Kasumi-1 (cell line): ENCODE measurements around the gene CDC42BPA.
"Not testable (repeated sequence)": the region's sequence is repeated elsewhere in the genome, so short reads cannot be mapped to it uniquely, and the experiment has no call there.

ENCODE experiments used
- DNase-seq, 2 experiments: peaks; one replicate each; lab custom pipeline; 2025; lab: John Stamatoyannopoulos, UW

The CDC42BPA gene

DNA sequence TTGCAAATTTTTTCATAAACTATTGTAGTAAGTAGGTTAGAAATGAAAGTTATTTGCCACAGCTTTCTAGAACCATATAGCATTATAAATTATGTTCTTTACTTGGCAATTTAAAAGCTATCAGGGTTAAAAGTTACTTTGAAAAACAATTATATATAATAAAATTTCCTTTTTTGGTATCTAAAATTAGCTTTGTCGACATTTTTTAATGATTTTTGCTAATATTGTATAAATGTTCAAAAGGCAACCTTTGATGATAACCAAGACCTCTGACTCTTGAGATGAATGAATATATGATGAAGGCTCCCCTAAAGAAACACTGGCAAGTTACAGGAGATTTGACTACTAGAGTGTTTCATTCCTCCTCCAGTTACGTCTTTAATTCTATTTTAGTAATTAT lies 121.2 kb downstream of the CDC42BPA start:
- no peak for DNase-seq

- DNase-seq: no peak
These were observed 126.1 kb downstream of the CDC42BPA start for GRCh38 chr1:227192163-227192562.

DNA sequence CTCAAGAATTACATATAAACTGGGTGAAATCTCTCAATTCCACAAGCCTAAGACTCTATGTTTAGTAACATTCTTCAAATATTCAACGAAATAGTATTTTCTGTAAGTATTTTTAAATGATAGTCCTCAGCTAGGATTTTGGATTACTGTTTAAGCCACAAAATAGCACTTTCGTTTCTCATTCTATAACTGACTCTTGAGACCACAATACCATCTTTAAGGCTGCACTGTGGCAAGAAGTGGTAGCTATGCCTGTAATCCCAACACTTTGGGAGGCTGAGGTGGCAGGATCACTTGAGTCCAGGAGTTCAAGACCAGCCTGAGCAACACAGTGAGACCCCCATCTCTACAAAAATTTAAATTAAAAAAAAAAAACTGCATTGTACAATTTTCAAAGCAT lies 126.7 kb downstream of the CDC42BPA start:
- DNase-seq: no peak

GRCh38 chr1:227190321-227190720 lies 128.0 kb downstream of the CDC42BPA start:
- DNase-seq: no peak

DNA sequence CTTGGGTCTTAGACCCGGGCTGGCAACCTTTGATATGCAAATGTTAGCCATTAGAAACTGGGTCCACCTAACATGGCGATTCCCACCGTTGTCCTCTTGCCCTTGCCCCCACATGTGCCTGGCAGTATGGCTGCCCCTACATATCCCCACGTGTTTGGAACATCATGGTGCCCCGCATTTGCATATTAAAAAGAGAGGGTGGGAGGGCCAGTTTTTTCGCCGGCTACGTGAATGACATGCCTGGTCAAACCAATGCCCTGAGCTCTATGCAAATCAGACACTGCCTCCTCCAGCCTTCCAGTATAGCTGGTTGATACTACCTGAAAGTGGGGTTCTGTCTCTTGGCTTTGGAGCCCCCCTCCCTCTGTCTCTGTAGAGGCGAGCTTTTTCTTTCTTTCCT lies 133.0 kb downstream of the CDC42BPA start:
- DNase-seq: no peak

DNA sequence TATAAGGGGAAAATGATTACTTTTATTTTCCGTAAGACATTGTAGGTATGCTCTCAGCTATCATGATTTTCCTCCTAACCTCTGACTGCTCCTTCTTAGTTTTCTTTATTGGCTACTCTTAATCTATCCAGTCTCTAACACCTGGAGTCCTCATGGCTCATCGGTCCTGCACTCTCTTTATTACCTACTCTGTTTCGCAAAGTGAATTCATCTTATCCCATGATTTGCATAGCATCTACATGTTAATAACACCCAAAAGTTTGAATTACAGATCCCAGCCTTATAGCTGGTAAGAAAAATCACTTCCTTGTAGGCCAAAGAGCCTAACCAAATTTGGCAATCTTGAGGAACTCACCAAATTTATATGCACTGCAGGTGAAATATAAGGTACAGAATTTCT lies 136.3 kb downstream of the CDC42BPA start:
- DNase-seq: no peak

GRCh38 chr1:227175611-227176010 lies 142.7 kb downstream of the CDC42BPA start:
- no peak for DNase-seq

- DNase-seq: no peak
These were observed 144.1 kb downstream of the CDC42BPA start for GRCh38 chr1:227174164-227174563.

DNA sequence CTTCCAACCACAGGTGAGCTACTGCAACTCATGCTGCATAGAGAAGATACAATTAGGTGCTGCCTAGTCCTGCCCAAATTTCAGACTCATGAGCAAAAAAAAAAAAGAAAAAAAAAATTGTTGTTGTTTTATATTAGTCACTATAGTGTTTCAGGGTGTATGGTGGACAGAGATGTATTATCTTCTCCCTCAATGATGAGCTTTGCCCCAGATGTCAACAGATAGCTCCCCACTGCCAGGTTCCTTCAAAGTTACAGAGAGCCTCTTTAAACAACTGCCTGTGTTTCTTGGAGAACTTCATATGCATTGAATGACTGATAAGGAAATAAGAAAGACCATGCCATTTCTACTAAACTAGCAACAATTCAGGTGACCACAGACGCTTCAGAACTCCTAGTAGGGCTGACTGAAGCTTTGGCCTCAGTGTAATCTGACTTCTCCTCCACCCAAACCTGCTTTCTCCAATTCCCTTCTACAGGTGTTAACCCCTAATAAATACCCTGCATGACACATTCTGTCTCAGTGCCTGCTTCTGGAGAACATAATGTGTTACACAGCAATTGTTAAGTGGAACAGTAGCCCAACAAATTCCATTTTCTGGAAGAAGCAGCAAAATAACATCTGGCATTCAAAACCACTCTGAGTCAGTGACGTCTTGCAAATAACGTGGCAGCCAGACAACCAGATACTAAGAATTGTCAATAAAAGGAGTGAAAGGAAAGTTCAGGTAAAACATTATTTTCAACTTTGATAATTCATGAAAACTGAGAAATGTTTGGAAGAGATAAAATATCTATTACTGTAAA lies 147.7 kb downstream of the CDC42BPA start:
- no peak for DNase-seq

DNA sequence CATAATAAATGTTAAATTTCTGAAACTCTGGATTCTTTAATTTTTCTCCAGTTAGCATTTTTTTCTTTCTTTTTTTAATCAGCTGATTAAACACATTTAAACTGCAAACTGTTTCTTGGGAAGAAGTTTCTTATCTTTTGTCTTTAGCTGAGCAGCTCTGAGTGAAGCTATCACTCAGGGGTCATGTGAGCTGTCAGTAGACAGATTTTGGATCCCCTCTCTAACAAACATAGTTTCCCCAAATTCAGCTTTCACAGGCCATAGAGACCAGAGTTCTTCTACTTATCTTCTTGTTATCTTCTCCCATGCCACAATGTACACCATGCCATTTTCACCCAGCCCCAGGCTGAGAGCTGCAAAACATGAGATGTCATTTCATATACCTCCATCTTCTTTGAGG lies 148.9 kb downstream of the CDC42BPA start:
- DNase-seq: no peak

GRCh38 chr1:227167276-227168101 lies 150.8 kb downstream of the CDC42BPA start:
- no peak for DNase-seq

- no peak for DNase-seq
These were observed 151.7 kb downstream of the CDC42BPA start for GRCh38 chr1:227166559-227166958.

GRCh38 chr1:227161470-227161869 lies 156.8 kb downstream of the CDC42BPA start:
- DNase-seq: no peak

DNA sequence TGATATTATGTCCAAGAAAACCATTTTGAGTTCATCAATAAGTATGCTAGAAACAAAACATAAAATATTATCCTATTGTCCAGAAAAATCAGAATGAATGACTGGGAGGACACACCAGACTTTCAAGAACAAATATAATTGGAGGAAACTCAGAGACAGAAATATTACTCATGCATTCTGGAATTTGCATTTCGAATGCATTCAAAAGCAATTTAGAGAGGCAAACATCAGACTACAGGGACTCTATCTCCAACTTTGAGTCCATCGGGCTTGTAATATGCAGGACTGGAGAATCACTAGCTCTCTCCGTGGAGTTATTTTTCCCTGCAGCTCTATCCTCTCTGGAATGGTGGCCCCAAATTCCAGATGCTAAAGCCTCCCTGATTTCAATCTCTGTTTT lies 161.8 kb downstream of the CDC42BPA start:
- DNase-seq: no peak

GRCh38 chr1:227155688-227156087 lies 162.6 kb downstream of the CDC42BPA start:
- no peak for DNase-seq

DNA sequence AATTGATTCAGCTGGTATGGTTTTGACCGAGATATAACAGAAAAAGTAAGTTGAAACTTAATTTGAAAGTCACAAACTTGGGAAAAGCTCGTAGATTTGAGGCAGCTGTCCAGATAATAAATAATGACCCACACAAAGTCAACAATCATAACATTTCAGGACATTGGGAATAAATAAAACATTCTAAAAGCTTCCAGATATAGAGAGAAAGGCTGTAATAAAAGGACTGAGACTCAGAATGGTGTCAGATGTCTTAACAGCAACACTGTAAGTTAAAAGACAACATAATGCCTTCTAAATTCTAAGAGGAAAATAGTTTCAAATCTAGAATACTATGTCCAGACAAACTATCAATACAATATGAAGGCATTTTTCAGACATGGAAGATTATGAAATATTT lies 163.3 kb downstream of the CDC42BPA start:
- no peak for DNase-seq

DNA sequence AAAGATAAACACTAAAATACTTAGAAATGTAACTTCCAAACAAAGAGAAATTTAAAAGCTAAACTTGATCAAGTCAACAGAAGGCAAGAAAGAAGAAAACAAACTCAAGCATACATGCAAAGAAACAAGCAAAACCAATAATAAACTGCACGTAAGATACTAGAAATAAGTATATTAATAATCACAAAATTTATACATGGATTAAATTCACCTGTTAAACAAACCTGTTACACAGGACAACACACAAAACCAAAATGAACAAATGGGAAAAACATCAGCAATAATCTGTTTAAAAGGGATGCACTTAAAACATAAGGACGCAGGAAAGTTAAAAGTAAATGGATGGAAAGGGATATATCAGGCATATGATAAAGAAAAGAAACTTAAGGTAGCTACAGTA lies 165.8 kb downstream of the CDC42BPA start:
- no peak for DNase-seq

DNA sequence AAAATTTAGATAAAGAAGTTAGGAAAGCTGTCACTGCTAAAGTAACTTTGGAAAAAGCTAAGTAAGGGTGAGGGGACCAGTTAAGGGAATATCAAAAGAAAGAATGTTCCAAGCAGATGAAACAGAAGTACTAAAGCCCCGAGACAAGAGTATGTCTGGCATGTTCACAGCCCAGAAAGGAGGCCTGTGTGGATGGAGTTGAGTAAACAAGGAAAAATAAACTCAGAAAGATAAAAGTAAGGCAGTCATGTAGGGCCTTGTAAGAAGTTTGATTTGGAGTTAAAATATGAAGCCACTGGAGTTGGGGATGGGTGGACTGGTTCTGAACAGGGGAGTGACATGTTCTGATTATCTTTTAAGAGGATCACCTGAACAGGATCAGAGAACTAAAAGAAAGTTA lies 177.9 kb downstream of the CDC42BPA start:
- DNase-seq: no peak

GRCh38 chr1:227136210-227136820 lies 182.0 kb downstream of the CDC42BPA start:
- DNase-seq: no peak

DNA sequence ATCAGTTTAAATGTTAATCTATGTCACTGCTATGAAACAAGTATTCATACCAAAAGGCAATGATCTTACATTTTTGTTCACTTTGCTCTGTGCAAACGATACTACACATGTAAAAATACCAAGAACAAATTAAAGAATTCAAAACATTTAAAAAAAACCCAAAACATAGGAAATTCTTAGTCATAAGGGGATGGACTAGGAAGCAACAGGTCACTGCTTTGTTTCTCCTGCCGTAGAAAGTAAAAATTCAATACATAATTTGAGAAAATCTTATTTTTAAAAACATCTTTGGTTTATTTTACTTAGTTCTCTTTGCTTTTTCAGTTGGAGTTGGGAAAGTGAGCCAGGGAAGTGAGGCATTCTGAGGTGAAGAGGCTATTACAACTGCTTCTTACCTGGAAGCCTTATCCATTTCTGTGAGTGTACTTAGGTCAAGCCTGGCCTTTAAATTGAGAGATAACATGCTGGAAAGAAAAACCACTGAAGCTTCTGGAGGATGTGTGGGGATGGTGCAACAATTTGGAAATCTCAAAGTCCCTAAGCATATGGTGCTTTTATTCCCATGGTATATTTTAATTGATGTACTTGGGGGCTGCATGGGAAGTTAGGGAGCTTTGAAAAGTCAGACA lies 183.5 kb downstream of the CDC42BPA start:
- no peak for DNase-seq

DNA sequence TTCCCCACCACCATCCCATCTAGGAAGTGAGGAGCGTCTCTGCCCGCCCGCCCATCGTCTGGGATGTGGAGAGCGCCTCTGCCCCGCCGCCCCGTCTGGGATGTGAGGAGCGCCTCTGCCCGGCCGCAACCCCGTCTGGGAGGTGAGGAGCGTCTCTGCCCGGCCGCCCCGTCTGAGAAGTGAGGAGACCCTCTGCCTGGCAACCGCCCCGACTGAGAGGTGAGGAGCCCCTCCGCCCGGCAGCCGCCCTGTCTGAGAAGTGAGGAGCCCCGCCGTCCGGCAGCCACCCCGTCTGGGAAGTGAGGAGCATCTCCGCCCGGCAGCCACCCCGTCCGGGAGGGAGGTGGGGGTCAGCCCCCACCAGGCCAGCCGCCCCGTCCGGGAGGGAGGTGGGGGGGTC lies 185.6 kb downstream of the CDC42BPA start:
- DNase-seq: not testable (repeated sequence)

GRCh38 chr1:227131193-227131592 lies 187.1 kb downstream of the CDC42BPA start:
- DNase-seq: peak; percentile 7 to 13
